Spleen (tissue), 7 donors: ENCODE results near the gene POU2AF2.

Experiments used
- CTCF ChIP-seq, 11 experiments: fragments of 200-600 bp in 7 of 11; fragments of 450-650 bp in 4 of 11; sonication (generic) in 4 of 11; IDR thresholded peaks in 8 of 11; conservative IDR thresholded peaks in 3 of 11; 1 replicate in 7 of 11; 2 replicates in 4 of 11; pipeline versions ENCODE4 v1.4.0 to v1.8.0; 2016 to 2021; ENCODE audit warnings: antibody characterized with exemption in 11 of 11, inconsistent platforms in 4 of 11, mild to moderate bottlenecking in 1 of 11
- POLR2AphosphoS5 ChIP-seq, 3 donors: sonication (generic); formaldehyde crosslinking; IDR thresholded peaks; one replicate each; pipeline ENCODE4 v1.5.1; 2017; ENCODE audit warnings: antibody characterized with exemption in 3 of 3
- donor health status: DM: no; HTN: no; CAD: no; lungs with moderate emphysema.
- donor health status: DM: no; HTN: no; CAD: no.
- donor health status: DM: no; HTN: no; CAD: no.

- no peak for TF ChIP-seq POLR2AphosphoS5 (IDR thresholded peaks at IDR 0.05)
- no peak for TF ChIP-seq CTCF (IDR thresholded peaks at IDR 0.05 in 8 of 11, conservative IDR thresholded peaks at IDR 0.05 in 3 of 11)
Measured at GRCh38 chr11:111305876-111306275, 60.4 kb downstream of the POU2AF2 start.
